ENCODE results near the gene MSS51.
A peak's percentile ranks its signal among the peaks of the same experiment; 100 is the strongest.
"Not testable (repeated sequence)": the region's sequence is repeated elsewhere in the genome, so short reads cannot be mapped to it uniquely, and the experiment has no call there.

Gene MSS51

DNA sequence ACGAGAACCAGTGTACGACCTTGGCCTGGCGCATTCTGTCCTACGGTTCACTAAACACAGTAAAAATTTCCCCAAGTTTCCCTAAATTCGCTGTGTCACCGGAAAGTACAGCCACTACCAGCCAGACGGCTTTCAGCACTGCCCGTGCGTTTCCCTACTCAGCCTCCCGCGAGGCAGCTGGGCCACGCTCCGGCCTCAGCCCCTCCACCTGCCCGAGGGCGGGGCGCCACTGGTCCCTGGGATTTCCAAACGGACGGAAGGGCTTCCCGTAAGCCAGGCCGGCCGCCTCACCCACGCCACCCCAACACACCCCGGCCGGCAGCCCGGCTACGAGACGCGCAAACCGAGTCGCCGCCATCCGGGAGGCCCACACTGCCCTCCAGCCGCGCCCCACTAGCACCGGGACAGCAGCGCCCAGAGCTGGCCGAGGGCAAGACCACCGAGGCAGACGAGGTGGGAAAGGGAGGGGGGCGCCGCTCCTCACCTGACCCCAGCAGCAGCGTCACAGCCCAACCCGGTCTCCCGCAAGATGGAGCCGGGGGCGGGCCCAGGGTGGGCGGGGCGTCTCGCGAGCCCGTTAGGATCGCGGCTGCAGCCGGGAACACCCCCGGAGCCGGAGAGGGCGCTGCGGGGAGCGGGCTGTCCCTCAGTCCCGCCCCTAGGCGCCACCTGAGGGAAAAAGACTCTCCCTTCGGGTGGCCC is 19.7 kb downstream of the MSS51 start, which contains the start of gene ANXA7:
ANXA7 (minus strand) TSS at position 531 of the 702 bp plus-strand sequence. CDS start 13,202 bp downstream, outside the sequence.
- peak; percentile 84 for DNase-seq

- DNase-seq: peak; percentile 34
These were observed 20.2 kb downstream of the MSS51 start for GRCh38 chr10:73413108-73413527.

DNA sequence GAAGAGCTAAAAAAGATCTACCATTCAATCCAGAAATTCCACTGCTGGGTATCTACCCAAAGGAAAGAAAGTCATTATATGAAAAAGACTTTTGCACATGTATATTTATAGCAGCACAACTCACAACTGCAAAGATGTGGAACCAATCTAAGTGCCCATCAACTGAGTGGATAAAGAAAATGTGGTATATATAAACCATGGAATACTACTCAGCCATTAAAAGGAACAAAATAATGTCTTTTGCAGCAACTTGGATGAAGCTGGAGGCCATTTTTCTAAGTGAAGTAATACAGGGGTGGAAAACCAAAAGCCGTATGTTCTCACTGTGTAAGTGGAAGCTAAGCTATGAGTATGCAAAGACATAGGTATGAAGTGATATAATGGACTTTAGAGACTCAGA is 22.5 kb downstream of the MSS51 start:
- DNase-seq: no peak

DNA sequence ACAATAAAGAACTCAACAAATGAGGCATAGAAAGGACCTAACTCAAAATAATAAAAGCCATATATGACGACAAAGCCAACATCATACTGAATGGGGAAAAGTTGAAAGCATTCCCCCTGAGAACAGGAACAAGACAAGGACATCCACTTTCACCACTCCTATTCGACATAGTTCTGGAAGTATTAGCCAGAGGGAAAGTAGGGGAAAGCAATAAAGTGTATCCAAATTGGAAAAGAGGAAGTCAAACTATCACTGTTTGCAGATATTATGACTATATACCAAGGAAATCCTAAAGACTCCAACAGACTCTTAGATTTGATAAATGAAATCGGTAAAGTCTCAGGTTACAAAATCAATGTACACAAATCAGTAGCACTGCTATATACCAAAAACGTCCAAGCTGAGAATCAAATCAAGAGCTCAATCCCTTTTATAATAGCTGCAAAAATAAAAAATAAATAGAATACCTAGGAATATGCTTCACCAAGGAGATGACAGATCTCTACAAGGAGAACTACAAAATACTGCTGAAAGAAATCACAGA is 24.3 kb downstream of the MSS51 start:
- no peak for DNase-seq

- DNase-seq: no peak
These were observed 25.3 kb downstream of the MSS51 start for GRCh38 chr10:73408061-73408460.

DNA sequence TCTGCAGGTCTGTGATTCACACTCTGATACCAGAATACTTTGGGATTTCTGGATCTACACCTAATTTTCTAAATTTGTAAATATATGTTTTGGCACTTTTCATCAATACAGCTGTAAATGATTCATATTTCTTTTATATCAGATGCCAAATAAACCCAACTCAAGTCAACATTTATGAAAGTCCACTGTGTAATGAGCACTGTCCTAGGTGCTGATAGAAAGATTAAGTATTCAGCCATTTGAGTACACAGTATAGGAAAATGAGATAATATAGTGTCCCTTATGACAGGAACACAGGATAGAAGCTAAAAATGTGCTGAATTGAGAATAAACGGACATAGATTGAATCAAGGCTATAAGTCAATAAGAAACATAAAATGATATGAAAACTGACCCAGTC is 25.9 kb downstream of the MSS51 start:
- no peak for DNase-seq

DNA sequence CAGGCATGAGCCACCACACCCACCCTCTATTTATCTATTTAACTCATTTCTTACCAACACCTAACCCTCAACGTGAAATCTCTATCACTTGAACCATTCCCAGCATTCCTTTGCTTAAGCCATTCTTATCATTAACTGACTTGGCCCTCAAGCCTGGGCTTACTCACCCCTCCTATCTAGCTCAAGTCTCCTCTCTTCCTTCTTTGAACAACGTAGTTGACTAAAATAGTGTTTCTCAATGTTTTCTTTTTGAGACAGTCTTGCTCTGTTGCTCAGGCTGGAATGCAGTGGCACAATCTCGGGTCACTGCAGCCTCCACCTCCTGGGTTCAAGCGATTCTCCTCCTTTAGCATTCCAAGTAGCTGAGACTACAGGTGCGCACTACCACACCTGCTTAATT is 26.5 kb downstream of the MSS51 start:
- no peak for DNase-seq

DNA sequence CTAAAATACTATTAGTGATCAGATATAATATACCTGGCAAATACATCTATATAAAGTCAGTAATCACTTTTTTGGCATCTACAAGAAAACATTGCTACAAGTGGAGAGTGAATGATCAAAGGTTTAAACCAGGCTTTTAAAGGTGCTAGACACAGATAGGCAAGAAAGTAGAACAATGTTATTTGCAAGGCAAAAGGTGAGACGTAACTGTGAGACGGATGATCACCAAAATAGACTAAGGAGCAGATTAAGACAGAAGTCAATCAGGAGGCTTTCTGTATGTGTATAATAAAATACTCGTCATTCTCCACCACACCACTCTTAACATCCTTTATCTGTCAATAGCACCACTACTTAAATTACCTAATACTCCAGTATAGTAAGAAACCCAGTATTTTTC is 27.8 kb downstream of the MSS51 start:
- no peak for DNase-seq

- no peak for DNase-seq
These were observed 28.7 kb downstream of the MSS51 start for GRCh38 chr10:73404690-73405089.

- no peak for DNase-seq
These were observed 31.7 kb downstream of the MSS51 start for GRCh38 chr10:73401636-73402035.

DNA sequence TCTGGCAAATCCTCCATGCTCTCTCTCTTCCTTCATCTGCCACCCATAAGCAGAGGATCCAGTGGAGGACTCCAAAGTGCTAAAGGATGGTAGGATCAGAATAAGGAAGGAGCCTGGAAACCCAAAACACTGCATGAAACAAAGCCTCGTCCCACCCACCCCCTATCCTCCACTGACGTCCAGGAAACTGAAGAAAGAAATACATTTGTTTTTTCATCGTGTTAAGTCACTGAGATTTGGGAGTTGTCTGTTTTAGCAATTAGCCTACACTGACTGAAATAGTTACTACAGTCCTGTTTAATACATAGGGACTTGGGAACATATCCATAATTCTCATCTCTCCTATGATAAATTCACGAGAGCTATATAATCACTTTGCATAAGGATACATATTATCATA is 34.3 kb downstream of the MSS51 start:
- no peak for DNase-seq

GRCh38 chr10:73398024-73398423 is 35.3 kb downstream of the MSS51 start:
- no peak for DNase-seq

DNA sequence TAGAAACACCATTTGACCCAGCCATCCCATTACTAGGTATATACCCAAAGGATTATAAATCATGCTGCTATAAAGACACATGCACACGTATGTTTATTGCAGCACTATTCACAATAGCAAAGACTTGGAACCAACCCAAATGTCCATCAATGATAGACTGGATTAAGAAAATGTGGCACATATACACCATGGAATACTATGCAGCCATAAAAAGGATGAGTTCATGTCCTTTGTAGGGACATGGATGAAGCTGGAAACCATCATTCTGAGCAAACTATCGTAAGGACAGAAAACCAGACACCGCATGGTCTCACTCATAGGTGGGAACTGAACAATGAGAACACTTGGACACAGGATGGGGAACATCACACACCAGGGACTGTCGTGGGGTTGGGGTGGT is 39.0 kb downstream of the MSS51 start:
- not testable (repeated sequence) for DNase-seq

DNA sequence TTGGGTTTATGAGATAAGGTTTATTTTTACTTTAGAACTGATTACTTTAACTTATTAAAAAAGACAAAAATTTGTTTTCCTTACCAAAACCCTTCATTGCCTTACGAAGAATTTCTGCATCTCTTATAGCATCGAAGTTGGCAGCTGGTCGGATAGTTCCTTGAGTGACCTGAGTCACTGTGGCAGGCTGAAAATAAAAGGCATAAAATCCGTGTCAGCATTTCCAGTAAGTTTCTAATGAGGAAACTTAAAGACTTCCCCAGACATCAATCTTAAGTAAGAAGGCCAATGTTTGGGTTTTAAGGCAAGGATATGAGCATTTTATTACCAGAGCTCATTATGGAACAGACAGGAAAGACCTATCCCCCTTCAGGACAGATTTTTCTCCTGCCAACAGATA is 45.1 kb downstream of the MSS51 start:
- no peak for DNase-seq

DNA sequence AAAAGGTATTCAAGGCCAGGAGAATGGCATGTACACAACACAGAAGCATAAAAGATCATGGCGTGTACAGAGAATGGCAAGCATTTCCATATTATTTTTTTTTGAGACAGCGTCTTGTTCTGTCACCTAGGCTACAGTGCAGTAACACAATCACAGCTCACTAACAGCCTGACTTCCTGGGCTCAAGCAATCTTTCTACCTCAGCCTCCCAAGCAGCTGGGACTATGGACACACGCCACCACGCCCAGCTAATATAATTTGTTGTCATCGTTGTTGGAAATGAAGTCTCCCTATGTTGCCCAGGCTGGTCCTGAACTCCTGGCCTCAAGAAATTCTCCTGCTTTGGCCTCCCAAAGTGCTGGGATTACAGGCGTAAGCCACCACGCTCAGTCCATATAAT is 46.8 kb downstream of the MSS51 start:
- DNase-seq: no peak

DNA sequence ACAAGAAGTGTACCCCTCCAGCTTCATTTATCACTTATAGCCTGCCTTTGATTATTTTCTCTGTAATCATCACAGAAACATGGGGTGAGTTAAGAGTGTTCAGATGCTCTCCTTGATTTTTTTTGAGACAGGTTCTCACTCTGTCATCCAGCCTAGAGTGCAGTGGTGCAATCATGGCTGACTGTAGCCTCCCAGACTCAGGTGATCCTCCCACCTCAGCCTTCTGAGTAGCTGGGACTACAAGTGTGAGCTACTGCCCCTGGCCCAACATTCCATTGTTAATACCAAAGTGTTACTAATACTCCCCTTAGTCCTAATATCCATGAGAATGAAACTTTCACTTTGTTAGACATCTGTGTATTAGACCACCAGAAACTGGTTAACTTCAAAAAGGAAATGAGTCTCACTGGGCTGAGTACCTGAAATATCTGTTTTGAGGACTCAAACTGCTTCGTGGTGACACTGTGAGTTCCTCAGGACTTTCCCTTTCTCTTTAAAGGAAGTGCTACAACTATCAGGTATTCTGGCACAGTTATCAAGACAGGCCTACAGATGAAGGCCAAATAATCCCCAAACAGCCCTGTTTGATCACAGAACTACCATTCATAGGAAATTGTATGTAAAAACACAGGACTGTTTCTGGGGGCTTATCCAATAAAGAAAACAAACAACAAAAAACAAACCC is 54.2 kb downstream of the MSS51 start:
- DNase-seq: no peak

DNA sequence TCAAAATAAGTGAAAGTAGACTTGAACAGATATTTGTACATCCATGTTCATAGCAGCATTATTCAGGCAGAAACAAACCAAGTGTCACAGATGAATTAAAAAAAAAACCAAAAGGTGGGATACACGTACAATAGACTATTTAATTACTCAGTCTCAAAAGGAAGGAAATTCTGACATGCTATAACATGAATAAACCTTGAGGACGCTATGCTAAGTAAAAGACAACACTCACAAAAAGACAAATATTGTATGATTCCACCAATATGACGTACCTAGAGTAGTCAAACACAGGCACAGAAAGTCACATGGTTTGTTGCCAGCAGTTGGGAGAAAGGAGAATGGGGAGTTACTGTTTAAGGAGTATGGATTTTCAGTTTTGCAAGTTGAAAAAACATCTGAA is 56.7 kb downstream of the MSS51 start:
- DNase-seq: no peak
